ENCODE data around the gene OVCH2.
"Not testable (repeated sequence)": the region's sequence is repeated elsewhere in the genome, so short reads cannot be mapped to it uniquely, and the experiment has no call there.

The OVCH2 gene, protein sequence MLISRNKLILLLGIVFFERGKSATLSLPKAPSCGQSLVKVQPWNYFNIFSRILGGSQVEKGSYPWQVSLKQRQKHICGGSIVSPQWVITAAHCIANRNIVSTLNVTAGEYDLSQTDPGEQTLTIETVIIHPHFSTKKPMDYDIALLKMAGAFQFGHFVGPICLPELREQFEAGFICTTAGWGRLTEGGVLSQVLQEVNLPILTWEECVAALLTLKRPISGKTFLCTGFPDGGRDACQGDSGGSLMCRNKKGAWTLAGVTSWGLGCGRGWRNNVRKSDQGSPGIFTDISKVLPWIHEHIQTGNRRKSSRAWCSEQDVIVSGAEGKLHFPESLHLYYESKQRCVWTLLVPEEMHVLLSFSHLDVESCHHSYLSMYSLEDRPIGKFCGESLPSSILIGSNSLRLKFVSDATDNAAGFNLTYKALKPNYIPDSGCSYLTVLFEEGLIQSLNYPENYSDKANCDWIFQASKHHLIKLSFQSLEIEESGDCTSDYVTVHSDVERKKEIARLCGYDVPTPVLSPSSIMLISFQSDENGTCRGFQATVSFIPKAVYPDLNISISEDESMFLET

GRCh38 chr11:7706377-7706776, at the start of gene OVCH2:
OVCH2 (minus strand) TSS chr11:7706477; CDS start chr11:7706394, 83 bp downstream.
- DNase-seq (ENCODE audit: low read depth): no peak

DNA sequence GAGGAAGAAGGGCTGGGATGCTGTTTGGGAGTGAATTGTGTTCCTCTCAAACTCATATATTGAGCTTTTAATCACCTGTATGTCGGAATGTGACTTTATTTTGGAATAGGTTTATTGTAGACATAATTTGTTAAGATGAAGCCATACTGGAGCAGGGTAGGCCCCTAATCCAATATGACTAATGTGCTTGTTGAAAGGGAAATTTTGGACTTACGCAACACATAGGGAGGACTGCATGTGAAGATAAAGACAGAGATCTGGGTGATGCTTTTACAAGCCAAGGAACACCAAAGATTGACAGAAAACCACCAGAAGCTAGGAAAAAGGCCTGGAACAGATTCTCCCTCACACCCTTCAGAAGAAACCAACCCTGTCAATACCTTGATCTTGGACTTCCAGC, 43.2 kb upstream of the OVCH2 start:
- DNase-seq (ENCODE audit: low read depth): no peak

DNA sequence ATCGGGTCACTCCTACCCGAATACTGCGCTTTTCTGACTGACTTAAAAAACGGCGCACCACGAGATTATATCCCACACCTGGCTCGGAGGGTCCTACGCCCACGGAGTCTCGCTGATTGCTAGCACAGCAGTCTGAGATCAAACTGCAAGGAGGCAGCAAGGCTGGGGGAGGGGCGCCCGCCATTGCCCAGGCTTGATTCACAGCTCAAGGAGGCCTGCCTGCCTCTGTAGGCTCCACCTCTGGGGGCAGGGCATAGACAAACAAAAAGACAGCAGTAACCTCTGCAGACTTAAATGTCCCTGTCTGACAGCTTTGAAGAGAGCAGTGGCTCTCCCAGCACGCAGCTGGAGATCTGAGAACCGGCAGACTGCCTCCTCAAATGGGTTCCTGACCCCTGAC, 28.5 kb upstream of the OVCH2 start:
- not testable (repeated sequence) for DNase-seq (ENCODE audit: low read depth)

DNA sequence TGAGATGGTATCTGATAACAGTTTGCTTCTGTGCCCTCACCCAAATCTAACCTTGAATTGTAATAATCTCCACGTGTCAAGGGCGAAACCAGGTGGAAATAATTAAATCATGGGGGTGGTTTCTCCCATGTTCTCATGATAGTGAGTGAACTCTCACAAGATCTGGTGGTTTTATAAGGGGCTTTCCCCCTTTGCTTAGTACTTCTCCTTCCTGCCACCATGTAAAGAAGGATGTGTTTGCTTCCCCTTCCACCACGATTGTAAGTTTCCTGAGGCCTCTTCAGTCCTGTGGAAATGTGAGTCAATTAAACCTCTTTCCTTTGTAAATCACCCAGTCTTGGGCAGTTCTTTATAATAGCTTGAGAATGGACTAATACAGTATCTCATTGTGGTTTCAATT, 8.5 kb upstream of the OVCH2 start:
- DNase-seq (ENCODE audit: low read depth): no peak

- no peak for DNase-seq (ENCODE audit: low read depth)
These were observed 2.5 kb downstream of the OVCH2 start for GRCh38 chr11:7703740-7704139.

DNA sequence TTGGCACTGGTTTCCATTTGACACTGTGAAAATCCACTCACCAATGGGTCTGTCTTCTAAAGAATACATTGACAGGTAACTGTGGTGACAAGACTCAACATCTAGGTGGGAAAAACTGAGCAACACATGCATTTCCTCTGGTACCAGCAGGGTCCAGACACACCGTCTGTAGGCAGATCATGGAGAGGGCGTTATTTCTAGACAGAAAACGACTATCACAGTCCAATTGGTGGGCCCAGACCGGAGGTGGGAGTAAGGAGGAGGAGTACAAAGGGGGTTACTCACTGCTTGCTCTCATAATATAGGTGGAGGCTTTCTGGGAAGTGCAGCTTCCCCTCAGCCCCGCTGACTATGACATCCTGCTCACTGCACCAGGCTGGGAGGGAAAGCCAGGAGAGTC, 9.9 kb downstream of the OVCH2 start:
- DNase-seq (ENCODE audit: low read depth): no peak

DNA sequence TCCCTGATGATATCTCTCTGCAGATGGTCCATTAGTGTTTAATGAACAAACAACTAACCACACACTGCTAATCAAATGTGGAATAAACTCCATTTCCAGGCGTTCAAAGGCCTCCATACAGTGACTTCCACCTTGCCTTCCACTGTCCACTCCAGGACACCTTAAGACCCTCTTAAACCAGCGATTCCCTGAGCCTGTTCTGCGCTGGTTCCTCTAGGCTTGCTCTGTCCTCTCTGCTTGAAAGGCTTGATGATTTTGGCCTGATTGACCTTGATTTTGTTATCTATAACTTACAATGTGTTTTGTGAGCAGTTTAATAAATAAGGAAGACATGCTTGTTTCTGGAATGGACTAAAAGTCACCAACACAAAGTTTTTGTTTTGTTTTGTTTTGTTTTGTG, 12.0 kb downstream of the OVCH2 start:
- no peak for DNase-seq (ENCODE audit: low read depth)

- no peak for DNase-seq (ENCODE audit: low read depth)
These were observed 13.9 kb downstream of the OVCH2 start for GRCh38 chr11:7692426-7692825.

DNA sequence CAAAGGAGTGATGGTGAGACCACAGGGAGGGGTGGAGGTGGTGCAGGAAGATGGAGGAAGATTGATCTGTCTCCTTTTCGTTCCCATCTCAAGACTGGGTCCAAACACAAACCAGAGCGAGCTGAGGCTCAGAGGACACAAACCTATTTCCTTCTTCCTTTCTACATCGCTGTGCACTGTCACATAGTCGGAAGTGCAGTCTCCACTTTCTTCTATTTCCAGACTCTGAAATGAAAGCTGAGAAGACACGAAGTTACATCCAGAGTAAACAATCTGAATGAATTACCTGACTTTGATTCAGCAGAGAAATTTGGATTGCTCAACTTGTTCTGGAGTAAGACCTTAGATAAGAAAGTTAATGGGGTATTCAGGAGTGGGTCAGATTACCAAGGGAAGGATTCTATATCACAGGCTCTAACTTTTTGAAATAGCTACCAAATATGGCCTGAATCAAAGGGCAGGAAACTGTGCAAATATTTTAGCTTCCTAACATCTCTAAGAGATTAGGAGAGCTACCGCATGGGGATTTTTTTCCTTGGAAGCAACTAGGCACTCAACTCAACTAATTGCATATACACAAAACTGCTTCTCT, 14.4 kb downstream of the OVCH2 start:
- no peak for DNase-seq (ENCODE audit: low read depth)

DNA sequence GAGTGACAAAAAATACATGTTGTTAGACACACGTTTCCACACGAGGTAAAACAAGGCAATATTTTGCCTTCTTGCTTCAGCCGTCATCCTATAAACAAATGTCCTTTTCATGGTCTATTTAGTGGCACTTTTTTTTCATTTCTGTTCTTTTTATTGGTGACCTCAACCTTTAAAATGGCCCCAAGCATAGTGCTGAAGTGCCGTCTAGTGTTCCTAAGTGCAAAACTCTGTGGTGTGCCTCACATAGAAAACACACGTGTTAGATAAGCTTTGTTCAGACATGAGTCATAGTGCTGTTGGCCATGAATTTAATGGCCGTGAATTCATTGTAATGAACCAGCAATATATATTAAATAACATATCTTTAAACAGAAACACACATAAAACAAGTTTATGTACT, 15.6 kb downstream of the OVCH2 start:
- no peak for DNase-seq (ENCODE audit: low read depth)

- no peak for DNase-seq (ENCODE audit: low read depth)
These were observed 17.0 kb downstream of the OVCH2 start for GRCh38 chr11:7689239-7689638.

DNA sequence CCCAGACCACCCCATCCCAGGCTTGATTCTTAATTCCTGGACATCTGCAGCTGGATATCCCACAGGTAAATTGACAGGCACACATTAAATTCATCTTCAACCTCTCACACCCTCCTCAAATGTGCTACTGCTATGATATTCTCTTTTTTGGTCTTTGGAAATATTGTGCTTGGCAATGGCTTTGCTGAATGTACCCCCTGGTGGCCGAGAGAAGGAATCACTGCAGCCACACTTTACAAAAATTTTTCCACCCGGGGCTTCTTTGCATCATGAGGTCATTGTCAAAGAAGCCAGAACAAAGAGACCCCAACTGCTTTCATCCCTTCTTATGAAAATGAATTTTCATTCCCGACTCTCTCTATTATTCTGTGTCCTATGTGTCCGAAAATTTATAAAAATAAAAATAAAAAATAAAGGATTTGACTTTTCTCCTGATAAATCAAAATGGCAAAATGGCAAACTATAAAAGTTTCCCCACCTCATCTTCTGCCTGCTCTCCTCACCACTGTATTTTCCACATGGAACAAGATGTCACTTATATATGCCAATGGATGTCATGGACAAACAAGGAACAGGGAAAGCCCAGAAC, 17.9 kb downstream of the OVCH2 start:
- DNase-seq (ENCODE audit: low read depth): no peak

DNA sequence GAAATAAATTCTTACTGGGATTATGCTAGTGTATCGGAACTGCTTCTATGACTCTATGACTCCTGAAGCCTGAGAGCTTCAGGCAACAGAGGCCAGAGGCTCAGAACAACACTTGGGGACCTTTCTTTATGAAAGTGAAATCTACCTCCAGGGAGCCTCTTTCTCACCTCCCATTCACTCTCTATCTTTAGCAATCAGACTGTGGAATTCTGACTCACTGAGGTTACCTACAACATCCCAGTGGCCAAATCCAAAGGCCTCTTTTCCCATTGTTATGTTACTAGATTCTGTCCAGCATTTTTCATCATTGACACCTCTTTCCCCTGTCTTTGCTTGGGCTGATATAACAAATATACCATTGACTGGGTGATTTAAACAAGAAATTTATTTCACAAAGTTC, 18.9 kb downstream of the OVCH2 start:
- DNase-seq (ENCODE audit: low read depth): no peak

GRCh38 chr11:7686761-7687160, 19.5 kb downstream of the OVCH2 start:
- no peak for DNase-seq (ENCODE audit: low read depth)

DNA sequence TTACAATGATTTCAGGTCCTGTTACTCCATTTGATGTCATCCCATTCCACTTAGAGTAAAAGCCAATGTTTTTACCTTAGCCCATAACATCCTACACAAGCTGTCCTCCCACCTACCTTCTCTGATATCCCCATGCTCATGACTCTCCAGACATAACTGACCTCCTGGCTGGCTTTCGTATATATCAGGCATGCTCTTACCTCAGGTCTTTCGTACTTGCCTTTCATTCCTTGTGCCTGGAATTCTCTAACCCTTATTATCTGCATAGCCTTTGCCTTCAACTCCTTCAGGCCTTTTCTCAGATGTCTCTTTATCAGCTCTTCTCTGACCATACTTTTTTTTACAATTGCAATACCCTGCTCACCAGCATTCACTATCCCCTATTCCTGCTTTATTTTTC, 22.7 kb downstream of the OVCH2 start:
- no peak for DNase-seq (ENCODE audit: low read depth)

DNA sequence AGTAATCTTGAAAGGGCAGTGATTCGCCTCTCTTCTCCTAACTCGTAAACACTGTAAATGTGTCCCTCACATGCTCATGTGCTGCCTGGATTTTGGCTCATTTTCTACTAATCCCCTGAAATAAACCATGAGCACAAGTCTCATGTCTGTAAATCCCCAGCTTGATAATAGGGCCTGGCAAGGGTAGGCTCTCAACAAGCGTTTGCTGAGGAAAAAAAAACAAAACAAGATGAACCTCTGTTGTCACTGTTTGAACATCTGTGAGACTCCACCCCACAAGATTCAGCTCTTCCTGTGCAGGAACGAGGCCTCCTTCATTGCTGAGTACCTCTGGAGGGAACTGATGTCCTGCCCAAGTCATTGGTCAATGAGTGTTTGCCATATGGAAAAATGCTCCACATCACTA, 28.5 kb downstream of the OVCH2 start:
- no peak for DNase-seq (ENCODE audit: low read depth)

DNA sequence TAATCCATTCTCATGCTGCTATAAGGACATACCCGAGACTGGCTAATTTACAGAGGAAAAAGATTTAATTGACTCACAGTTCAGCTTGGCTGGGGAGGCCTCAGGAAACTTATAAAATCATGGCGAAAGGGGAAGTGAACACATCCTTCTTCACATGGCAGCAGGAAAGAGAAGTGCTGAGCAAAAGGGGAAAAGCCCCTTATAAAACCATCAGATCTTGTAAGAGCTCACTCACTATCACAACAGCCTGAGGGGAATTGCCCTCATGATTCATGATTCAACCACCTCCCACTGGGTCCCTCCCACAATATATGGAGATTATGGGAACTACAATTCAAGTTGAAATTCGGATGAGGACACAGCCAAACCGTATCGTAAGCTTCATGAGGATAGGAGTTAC, 29.2 kb downstream of the OVCH2 start:
- no peak for DNase-seq (ENCODE audit: low read depth)

GRCh38 chr11:7675631-7676030, 30.6 kb downstream of the OVCH2 start:
- no peak for DNase-seq (ENCODE audit: low read depth)

GRCh38 chr11:7673724-7674434, 32.4 kb downstream of the OVCH2 start:
- no peak for DNase-seq (ENCODE audit: low read depth)

- no peak for DNase-seq (ENCODE audit: low read depth)
These were observed 33.1 kb downstream of the OVCH2 start, which contains the start of gene CYB5R2 for GRCh38 chr11:7672960-7673723. CYB5R2 (minus strand) TSS chr11:7673500; CDS start chr11:7672825, 675 bp downstream.

GRCh38 chr11:7672276-7672959, 33.9 kb downstream of the OVCH2 start:
- no peak for DNase-seq (ENCODE audit: low read depth)
